Loucy (cell line): ENCODE data around the gene S100A6.

ENCODE experiments used
- EZH2phosphoT487 ChIP-seq: fragments of 200-600 bp; IDR thresholded peaks from 2 replicates; pipeline ENCODE4 v1.6.1; 2018; ENCODE audit warnings: antibody characterized with exemption, mild to moderate bottlenecking, moderate library complexity, borderline replicate concordance
- TF ChIP-seq, protein P1 (sequence below): fragments of 200-600 bp; sonication (generic); conservative IDR thresholded peaks from 2 replicates; pipeline ENCODE4 v1.5.1; 2014; ENCODE audit warnings: mild to moderate bottlenecking, antibody characterized with exemption, low read length

DNA sequence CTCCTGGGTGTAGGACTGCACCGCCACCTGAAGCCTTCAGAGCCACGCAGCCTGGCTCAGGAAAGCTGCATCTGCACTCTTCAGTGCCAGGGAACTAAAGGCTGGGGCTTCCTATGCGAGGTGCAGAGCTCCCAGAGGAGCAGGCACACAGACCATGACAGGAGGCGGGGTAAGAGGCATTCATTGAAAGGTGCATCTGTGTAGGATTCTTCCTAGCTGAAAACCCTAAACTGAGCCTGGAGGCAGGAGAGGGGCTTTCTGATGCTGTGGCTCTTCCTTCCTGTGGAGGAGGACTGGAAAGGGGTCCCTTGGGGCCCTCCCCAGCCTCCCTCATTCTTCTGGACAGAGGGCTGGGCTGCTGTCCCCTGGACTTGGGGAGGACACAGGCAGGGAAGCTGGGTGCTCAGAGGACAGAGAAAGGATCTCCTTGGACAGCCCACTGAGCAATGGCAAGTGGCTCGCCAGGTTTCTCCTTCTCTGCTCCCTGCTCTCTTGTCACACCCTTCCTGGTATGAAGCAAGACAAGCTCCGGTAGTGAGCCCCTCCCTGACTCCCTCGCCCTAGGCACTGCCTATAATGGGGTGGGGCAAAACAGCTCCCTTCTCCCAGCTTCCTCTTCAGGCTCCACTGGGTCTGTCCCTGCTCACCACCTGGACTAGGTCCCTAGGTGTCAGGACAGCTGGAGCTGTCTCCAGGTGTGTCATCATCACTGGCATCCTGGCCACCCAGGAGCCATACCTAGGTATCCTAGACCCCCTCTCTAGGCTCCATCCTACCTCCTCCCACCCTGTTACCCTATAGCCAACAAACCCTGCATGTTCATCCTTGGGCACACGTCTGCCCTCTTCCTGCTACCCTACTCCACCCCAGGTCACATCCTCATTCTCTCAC, 20.0 kb downstream of the S100A6 start:
- TF ChIP-seq, protein P1, sequence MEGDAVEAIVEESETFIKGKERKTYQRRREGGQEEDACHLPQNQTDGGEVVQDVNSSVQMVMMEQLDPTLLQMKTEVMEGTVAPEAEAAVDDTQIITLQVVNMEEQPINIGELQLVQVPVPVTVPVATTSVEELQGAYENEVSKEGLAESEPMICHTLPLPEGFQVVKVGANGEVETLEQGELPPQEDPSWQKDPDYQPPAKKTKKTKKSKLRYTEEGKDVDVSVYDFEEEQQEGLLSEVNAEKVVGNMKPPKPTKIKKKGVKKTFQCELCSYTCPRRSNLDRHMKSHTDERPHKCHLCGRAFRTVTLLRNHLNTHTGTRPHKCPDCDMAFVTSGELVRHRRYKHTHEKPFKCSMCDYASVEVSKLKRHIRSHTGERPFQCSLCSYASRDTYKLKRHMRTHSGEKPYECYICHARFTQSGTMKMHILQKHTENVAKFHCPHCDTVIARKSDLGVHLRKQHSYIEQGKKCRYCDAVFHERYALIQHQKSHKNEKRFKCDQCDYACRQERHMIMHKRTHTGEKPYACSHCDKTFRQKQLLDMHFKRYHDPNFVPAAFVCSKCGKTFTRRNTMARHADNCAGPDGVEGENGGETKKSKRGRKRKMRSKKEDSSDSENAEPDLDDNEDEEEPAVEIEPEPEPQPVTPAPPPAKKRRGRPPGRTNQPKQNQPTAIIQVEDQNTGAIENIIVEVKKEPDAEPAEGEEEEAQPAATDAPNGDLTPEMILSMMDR: no peak
- no peak for TF ChIP-seq EZH2phosphoT487
